Astrocyte (in vitro differentiated cells and primary cell): Measurements from ENCODE around the gene UCHL5. TPM values are rescaled to one million over a fixed set of nuclear protein-coding genes. Genes with fewer than 3 reads are reported as not detected.

Experiments
- DNase-seq: peaks from one replicate; pipeline ENCODE4 v3.0.0-alpha.2; 2010; ENCODE audit warnings: low read depth
- FAIRE-seq: peaks from 2 replicates; lab custom pipeline; 2011; peaks lifted over from hg19 to GRCh38; lab: Jason Lieb, UNC
- H2AFZ ChIP-seq: 2 replicates; pipeline ENCODE4 v1.6.0; 2012; ENCODE audit warnings: low read depth, low read length, inconsistent platforms
- H3K27ac ChIP-seq: 2 replicates; pipeline ENCODE4 v1.5.1; 2011; ENCODE audit warnings: low read depth, low read length, inconsistent platforms
- H3K27me3 ChIP-seq: 2 replicates; pipeline ENCODE4 v1.6.0; 2011; ENCODE audit warnings: low read length, inconsistent platforms; ENCODE audit not compliant: insufficient read depth
- H3K36me3 ChIP-seq: 2 replicates; pipeline ENCODE4 v1.5.1; 2011; ENCODE audit warnings: low read length, inconsistent platforms; ENCODE audit not compliant: insufficient read depth
- H3K4me1 ChIP-seq: 2 replicates; pipeline ENCODE4 v1.5.1; 2011; ENCODE audit warnings: low read length, inconsistent platforms; ENCODE audit not compliant: insufficient read depth
- H3K4me2 ChIP-seq: 2 replicates; pipeline ENCODE4 v1.6.0; 2012; ENCODE audit warnings: low read length, inconsistent platforms
- H3K4me3 ChIP-seq: 2 replicates; pipeline ENCODE4 v1.5.1; 2011; ENCODE audit warnings: low read depth, mild to moderate bottlenecking, low read length, inconsistent platforms; ENCODE audit not compliant: insufficient read depth
- H3K79me2 ChIP-seq: 2 replicates; pipeline ENCODE4 v1.6.0; 2012; ENCODE audit warnings: mild to moderate bottlenecking, low read length, inconsistent platforms; ENCODE audit not compliant: insufficient read depth
- H3K9ac ChIP-seq: 2 replicates; pipeline ENCODE4 v1.6.0; 2012; ENCODE audit warnings: mild to moderate bottlenecking, low read length, inconsistent platforms
- H3K9me3 ChIP-seq: 2 replicates; pipeline ENCODE4 v1.5.1; 2012; ENCODE audit warnings: low read depth, mild to moderate bottlenecking, low read length, inconsistent platforms; ENCODE audit not compliant: insufficient read depth
- H4K20me1 ChIP-seq: 2 replicates; pipeline ENCODE4 v1.6.0; 2012; ENCODE audit warnings: low read length, inconsistent platforms; ENCODE audit not compliant: insufficient read depth
- H3K27ac Mint-ChIP-seq: one replicate; pipeline ENCODE4 v1.8.0; 2021; ENCODE audit warnings: mild to moderate bottlenecking, mixed read lengths; ENCODE audit not compliant: unreplicated experiment
- H3K27me3 Mint-ChIP-seq: one replicate; pipeline ENCODE4 v1.8.0; 2021; ENCODE audit warnings: low read depth, mixed read lengths; ENCODE audit not compliant: unreplicated experiment
- H3K36me3 Mint-ChIP-seq: one replicate; pipeline ENCODE4 v1.8.0; 2021; ENCODE audit warnings: low read depth, mixed read lengths; ENCODE audit not compliant: unreplicated experiment
- H3K4me1 Mint-ChIP-seq: one replicate; pipeline ENCODE4 v1.8.0; 2021; ENCODE audit warnings: low read depth, mixed read lengths; ENCODE audit not compliant: unreplicated experiment
- H3K4me3 Mint-ChIP-seq: one replicate; pipeline ENCODE4 v1.8.0; 2021; ENCODE audit warnings: mild to moderate bottlenecking, moderate library complexity, mixed read lengths; ENCODE audit not compliant: unreplicated experiment
- H3K9me3 Mint-ChIP-seq: one replicate; pipeline ENCODE4 v1.8.0; 2021; ENCODE audit warnings: mild to moderate bottlenecking, mixed read lengths; ENCODE audit not compliant: unreplicated experiment
- EZH2 ChIP-seq: IDR thresholded peaks from 2 replicates; pipeline ENCODE4 v1.6.1; 2012; ENCODE audit warnings: mild to moderate bottlenecking, low read length, inconsistent platforms; ENCODE audit not compliant: insufficient read depth
- total RNA-seq: library from RNA; stranded (reverse); gene quantifications from 2 replicates; pipeline ENCODE4 v1.2.1, GENCODE V29; 2021
- TF ChIP-seq, protein P1 (sequence below): IDR thresholded peaks from 2 replicates; pipeline ENCODE4 v1.5.1; 2011; ENCODE audit warnings: low read depth, mild to moderate bottlenecking, inconsistent platforms, low read length, moderate library complexity; ENCODE audit not compliant: insufficient read depth

Gene UCHL5
- total RNA-seq, 1 donor from 2014 or later: 33.3 TPM

DNA sequence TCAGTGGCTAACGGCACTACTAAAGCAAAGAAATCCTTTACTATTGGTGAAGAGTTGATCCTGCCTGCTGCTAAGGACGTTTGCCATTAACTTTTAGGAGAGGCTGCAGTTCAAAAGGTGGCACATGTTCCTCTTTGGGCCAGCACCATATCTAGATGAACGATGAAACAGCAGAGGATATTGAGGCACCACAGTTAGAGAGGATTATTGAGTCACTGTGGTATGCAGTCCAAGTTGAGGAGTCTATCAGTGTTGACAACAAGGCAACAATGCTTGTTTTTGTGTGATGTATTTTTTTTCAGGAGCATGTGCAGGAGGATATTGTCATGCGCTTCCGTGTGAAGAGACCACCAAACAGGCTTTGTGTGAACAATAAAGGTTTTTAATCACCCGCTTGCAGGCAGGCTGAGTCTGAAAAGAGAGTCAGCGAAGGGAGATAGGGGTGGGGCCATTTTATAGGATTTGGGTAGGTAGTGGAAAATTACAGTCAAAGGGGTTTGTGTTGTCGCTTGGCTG, 80.9 kb downstream of the UCHL5 start:
- H3K4me3 ChIP-seq: no peak overlapping the region
- no peaks in the 10 kb centered on the region for H4K20me1 ChIP-seq
- H3K79me2 ChIP-seq: no peaks in the 10 kb centered on the region
- FAIRE-seq (no peak), DNase-seq (no peak)
- H3K27ac ChIP-seq: no peak overlapping the region
- H3K36me3 ChIP-seq: no peaks in the 10 kb centered on the region
- Mint-ChIP-seq H3K4me1 (peaks cover 7% of the 10 kb centered on the region), H3K36me3 (peaks cover 2% of the 10 kb centered on the region), H3K27ac (no peak overlapping the region), H3K27me3 (no peaks in the 10 kb centered on the region), H3K4me3 (no peak overlapping the region), H3K9me3 (peaks cover 4% of the 10 kb centered on the region)
- H3K9me3 ChIP-seq: no peaks in the 10 kb centered on the region
- no peak overlapping the region for H3K4me2 ChIP-seq
- H3K9ac ChIP-seq: no peak overlapping the region
- no peaks in the 10 kb centered on the region for H3K4me1 ChIP-seq
- TF ChIP-seq, protein P1, sequence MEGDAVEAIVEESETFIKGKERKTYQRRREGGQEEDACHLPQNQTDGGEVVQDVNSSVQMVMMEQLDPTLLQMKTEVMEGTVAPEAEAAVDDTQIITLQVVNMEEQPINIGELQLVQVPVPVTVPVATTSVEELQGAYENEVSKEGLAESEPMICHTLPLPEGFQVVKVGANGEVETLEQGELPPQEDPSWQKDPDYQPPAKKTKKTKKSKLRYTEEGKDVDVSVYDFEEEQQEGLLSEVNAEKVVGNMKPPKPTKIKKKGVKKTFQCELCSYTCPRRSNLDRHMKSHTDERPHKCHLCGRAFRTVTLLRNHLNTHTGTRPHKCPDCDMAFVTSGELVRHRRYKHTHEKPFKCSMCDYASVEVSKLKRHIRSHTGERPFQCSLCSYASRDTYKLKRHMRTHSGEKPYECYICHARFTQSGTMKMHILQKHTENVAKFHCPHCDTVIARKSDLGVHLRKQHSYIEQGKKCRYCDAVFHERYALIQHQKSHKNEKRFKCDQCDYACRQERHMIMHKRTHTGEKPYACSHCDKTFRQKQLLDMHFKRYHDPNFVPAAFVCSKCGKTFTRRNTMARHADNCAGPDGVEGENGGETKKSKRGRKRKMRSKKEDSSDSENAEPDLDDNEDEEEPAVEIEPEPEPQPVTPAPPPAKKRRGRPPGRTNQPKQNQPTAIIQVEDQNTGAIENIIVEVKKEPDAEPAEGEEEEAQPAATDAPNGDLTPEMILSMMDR: no peak
- TF ChIP-seq EZH2: no peak
- no peak overlapping the region for H2AFZ ChIP-seq
- H3K27me3 ChIP-seq: no peaks in the 10 kb centered on the region

DNA sequence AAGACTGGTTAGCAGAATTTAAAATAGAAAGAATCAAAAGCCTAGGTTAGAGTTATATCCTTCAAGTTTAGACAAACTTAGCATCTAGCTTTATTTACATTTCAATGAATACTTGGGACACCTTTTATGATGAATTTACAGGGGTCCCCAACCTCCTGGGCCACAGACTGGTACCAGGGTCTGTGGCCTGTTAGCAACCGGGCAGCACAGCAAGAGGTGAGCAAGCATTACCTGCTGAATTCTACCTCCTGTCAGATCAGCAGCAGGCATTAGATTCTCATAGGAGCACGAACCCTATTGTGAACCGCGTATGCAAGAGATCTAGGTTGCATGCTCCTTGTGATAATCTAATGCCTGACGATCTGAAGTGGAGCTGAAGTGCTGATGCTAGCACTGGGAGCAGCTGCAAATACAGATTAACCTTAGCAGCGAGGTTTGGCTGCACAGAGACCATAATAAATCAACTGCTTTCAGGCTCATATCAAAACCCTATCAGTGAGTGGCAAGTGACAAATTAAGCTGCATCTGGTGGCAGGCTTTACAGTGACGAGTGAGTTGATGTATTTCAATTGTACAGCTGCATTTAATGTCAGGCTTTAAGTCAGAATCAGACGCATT, 82.0 kb downstream of the UCHL5 start:
- Histone ChIP-seq H3K27me3 (no peaks in the 10 kb centered on the region), H3K9me3 (no peaks in the 10 kb centered on the region), H3K79me2 (no peaks in the 10 kb centered on the region), H3K4me2 (no peak overlapping the region), H3K4me1 (no peaks in the 10 kb centered on the region), H4K20me1 (no peaks in the 10 kb centered on the region), H3K9ac (no peak overlapping the region), H3K36me3 (no peaks in the 10 kb centered on the region), H2AFZ (no peak overlapping the region), H3K27ac (no peak overlapping the region), H3K4me3 (no peak overlapping the region)
- Mint-ChIP-seq H3K4me3 (no peak overlapping the region), H3K4me1 (peaks cover 7% of the 10 kb centered on the region), H3K27me3 (no peaks in the 10 kb centered on the region), H3K9me3 (peaks cover 4% of the 10 kb centered on the region), H3K27ac (no peak overlapping the region), H3K36me3 (peaks cover 2% of the 10 kb centered on the region)
- no peak for FAIRE-seq
- no peak for DNase-seq
- TF ChIP-seq EZH2: no peak
- TF ChIP-seq, protein P1: no peak

DNA sequence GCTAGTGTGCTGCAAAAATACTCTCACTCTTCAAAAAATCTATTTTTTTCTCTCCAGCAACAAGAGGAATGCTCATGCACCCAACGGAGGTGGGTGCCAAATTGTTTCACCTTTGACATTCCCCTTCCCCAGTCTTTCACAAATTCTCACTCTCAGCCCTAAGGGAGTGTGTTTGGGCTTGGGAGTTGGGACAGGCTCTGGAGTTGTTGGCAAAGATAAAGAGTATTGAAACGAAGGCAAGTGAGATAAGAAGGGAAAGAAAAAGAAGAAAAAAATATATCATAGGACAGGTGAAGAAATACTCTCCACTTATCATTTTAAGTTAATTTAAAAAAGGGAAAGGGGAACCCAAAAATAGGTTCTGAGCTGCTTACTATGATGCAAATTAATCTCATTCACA, 82.6 kb downstream of the UCHL5 start:
- H3K36me3 ChIP-seq: no peaks in the 10 kb centered on the region
- DNase-seq (no peak), FAIRE-seq (no peak)
- no peak overlapping the region for H3K4me3 ChIP-seq
- no peaks in the 10 kb centered on the region for H3K4me1 ChIP-seq
- H4K20me1 ChIP-seq: no peaks in the 10 kb centered on the region
- Mint-ChIP-seq H3K9me3 (peaks cover 4% of the 10 kb centered on the region), H3K4me1 (peaks cover 7% of the 10 kb centered on the region), H3K36me3 (peaks cover 2% of the 10 kb centered on the region), H3K4me3 (no peak overlapping the region), H3K27ac (no peak overlapping the region), H3K27me3 (no peaks in the 10 kb centered on the region)
- H3K4me2 ChIP-seq: no peak overlapping the region
- H3K27ac ChIP-seq: no peak overlapping the region
- TF ChIP-seq, protein P1: no peak
- no peak for TF ChIP-seq EZH2
- H3K9me3 ChIP-seq: no peaks in the 10 kb centered on the region
- no peak overlapping the region for H2AFZ ChIP-seq
- no peaks in the 10 kb centered on the region for H3K79me2 ChIP-seq
- H3K9ac ChIP-seq: no peak overlapping the region
- no peaks in the 10 kb centered on the region for H3K27me3 ChIP-seq
